A172 (cell line): Measurements from ENCODE around the gene ARHGAP32. TPM values are rescaled to one million over a fixed set of nuclear protein-coding genes. Genes with fewer than 3 reads are reported as not detected.
"Not testable (repeated sequence)": the region's sequence is repeated elsewhere in the genome, so short reads cannot be mapped to it uniquely, and the experiment has no call there.

Experiments used
- DNase-seq: peaks from one replicate; pipeline ENCODE4 v3.0.0-alpha.2; 2015; ENCODE audit warnings: low spot score
- total RNA-seq: library from RNA; depleted of rRNA; stranded (reverse); fragments of >200 nt; shearing (Covaris generic); gene quantifications from 2 replicates; pipeline ENCODE4 v1.2.3, GENCODE V29; 2014

Gene ARHGAP32
- total RNA-seq, 1 experiment from 2014 or later = 4.8 TPM

DNA sequence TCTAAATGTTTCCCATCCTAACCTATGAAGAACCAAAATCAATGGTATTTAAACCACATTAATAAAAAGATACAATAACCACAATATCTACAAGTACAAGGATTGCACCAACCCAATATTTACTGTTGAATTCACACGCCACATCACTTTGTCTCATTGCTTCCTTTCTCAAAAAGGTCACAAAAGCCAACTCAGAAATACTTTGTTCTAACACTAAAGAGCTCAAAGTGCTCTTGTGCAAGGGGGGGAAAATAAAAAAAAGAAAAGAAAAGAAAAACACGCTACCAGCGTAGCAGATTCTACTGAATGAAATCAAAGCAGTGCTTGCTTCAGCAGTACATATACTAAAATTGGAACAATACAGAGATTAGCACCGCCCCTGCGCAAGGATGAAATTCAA lies 10.5 kb upstream of the ARHGAP32 start:
- DNase-seq = no peak

DNA sequence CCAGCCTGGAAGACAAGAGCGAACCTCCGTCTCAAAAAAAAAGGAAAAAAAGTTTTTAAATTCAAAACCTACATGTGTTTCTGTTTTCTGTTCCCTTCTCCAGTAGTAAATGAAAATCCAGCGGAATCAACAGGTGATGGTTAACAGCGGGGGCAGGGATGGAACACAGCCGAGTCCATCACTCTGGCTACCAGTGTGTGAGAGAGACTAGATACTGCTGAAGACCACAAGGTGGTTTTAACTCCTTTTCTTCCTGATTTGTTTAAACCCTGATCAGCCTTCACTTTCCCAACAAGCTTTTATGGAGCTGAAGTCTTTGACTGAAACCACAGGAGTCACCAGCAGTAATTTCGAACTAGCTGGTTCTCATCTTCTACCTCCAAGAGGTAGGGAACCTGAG lies 3.6 kb upstream of the ARHGAP32 start:
- DNase-seq = no peak

DNA sequence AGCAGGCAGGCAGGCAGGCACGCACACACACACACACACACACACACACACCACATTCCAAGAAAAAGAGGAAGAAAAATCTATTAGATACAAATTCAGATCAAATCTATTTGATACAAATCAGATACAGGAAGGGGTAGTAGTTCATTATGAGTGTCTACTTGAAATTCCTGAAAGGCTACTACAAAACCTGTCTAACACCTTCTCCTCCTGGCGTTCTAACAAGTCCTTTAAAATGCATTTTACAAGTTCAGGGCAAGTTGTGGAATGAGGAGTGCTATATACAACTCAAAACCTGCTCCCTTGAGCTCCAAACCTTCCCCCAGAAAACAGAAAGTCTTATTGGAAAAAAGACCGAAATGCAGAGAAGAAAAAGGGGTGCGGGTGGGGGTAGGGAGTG lies 476 bp downstream of the ARHGAP32 start:
- DNase-seq = no peak

DNA sequence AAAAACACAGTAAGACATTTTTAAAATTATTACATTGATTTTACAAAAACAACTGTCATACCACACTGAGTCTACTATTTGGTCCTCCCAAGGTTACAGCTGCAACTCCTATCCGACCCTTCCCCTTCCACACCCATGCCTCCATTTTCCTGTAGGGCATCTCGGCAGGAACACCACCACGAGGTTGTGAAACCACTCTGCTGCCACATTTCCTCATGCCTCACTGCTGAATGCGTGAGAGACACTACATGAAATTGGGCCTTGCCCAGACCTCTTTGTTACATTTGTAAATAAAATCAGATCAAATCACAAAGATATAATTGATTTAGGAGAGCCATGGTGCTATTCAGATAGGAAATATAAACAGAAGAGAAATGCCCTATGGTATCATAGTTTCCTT lies 2.0 kb downstream of the ARHGAP32 start:
- DNase-seq = no peak

DNA sequence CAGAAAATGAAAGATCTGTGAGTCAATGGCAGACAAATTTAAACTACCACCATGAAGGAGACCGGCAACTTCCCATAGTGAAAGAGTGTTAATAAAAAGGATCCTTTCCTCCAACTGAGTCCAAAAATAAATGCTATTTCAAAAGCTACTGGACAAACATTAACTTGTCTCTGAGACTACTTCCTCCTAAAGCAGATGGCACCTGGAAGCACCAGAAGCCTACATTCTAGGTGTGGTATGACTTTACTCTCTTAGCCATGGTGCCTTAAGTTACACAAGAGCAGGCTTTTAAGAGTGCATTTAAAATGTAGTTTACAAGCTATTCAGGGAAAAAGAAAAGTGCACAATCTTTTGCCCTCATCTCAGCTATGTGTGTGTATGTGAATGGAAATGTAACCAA lies 2.5 kb downstream of the ARHGAP32 start:
- no peak for DNase-seq

DNA sequence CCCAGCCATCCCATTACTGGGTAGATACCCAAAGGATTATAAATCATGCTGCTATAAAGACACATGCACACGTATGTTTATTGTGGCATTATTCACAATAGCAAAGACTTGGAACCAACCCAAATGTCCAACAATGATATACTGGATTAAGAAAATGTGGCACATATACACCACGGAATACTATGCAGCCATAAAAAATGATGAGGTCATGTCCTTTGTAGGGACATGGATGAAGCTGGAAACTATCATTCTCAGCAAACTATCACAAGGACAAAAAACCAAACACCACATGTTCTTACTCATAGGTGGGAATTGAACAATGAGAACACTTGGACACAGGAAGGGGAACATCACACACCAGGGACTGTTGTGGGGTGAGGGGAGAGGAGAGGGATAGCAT lies 7.0 kb downstream of the ARHGAP32 start:
- not testable (repeated sequence) for DNase-seq

DNA sequence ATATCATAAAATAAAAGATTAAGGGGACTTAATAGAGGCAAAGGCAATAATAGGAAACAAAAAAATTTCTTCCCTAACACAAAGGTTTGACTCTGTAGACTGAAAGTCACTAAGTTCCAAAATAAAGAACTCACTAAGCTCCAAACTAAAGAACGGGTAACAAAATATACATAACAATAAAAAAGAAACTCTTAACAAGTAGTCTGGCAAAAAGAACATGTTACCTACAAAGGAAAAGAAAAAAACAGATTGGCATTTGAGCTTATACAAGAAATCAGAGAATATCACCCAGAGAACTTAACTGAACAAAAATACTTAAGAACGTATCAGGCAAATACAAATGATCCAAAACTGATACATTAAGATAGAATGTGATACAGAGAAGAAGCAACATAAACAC lies 7.5 kb downstream of the ARHGAP32 start:
- DNase-seq = no peak

DNA sequence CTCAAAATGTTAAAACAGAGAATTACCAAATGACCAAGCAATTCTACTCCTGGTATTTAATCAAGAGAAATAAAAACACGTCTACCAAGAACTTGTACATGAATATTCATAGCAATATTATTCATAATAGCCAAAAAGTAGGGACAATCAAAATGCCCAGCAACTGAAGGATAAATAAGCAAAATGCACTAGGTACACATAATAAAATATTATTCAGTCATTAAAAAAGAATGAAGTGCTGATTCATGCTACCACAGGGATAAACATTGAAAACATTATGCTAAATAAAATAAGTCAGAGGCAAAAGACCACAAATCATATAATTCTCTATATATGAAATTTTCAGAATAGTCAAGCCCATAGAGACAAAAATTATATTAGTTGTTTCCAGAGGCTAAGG lies 24.8 kb downstream of the ARHGAP32 start:
- DNase-seq = no peak

DNA sequence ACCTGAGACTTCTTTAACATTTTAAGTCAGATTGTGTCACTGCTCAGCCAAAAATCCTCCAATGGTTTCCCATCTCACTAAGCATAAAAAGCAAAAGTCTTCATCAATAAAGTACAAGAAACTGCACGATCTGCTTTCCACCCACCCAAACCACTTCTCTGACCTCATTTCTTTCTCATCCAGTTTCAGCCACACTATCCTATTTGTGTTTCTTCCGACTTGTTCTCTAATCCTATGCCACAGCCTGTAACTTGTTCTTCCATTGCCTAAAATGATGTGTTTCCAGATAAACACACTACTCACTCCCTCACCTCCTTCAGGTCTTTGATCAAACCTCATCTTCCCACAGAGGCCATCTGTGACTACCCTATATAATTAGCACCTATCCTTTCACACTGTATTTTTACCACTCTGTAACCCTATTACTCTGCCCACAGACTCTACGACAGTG lies 28.4 kb downstream of the ARHGAP32 start:
- DNase-seq = no peak

DNA sequence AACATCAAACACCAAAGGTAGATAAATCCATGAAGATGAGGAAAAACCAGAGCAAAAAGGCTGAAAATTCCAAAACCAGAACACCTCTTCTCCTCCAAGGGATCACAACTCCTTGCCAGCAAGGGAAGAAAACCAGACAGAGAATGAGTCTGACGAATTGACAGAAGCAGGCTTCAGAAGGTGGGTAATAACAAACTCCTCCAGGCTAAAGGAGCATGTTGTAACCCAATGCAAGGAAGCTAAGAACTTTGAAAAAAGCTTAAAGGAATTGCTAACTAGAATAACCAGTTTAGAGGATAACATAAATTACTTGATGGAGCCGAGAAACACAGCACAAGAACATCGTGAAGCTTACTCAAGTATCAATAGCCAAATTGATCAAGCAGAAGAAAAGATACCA lies 35.0 kb downstream of the ARHGAP32 start:
- not testable (repeated sequence) for DNase-seq

DNA sequence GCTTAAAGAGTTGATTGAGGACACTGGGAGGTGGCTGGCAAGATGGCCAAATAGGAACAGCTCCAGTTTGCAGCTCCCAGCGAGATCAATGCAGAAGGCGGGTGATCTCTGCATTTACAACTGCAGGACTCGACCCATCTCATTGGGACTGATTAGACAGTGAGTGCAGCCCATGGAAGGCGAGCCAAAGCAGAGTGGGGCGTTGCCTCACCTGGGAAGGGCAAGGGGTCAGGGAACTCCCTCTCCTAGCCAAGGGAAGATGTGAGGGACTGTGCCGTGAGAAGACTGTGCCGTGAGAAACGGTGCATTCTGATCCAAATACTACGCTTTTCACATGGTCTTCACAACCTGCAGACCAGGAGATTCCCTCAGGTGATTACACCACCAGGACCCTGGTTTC lies 36.4 kb downstream of the ARHGAP32 start:
- no peak for DNase-seq

DNA sequence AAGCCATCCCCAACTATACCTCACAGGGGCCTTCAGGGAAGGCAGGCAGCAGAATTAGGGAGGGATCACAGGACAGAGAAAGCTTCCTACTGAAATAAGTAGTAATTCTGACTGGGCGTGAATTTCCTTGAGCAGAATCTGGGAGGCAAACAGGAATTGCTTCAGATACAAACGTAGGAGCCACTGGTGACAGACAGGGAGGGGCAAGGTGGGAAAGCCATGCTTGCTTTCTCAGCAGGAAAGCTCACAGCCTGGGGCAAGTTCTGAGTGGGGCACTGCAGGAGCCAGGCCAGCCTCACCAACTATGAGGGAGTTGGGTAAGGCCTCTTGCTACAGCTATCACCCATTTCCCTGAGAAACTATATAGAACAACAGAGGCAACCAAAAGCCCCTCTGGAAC lies 43.6 kb downstream of the ARHGAP32 start:
- DNase-seq = no peak

DNA sequence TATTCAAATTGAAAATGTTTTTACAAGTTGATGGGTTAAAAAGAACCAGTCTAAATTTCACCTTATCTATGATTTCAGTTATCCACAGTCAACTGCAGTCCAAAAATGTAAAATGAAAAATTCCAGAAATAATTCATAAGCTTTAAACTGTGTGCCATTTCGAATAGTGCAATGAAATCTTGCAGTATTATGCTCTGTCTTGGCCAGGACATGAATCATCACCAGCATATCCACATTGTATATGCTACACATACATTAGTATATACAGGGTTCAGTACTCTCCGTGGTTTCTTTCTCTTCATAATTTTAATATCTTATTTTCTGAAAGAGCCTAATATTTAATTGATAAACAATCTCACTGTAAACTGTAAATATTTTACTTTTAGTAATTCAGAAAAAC lies 45.9 kb downstream of the ARHGAP32 start:
- DNase-seq = no peak

DNA sequence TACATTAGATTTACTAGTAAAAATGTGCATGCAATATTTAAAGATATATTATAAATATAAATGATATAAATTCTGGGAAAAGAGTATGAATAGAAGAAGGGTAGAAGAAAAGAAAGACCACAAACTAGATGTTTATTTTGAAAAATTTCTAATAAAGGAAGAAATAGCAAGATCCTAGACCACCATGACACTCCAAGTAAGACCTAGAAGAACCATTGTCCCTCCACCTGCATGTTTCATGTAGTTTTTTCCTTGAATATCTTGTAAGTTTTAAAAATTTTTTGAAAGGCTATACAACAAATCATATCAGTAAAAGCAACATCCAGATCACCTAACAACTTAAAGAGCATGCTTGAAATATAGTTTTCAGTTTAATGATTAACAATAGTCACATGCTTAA lies 46.8 kb downstream of the ARHGAP32 start:
- DNase-seq = no peak

DNA sequence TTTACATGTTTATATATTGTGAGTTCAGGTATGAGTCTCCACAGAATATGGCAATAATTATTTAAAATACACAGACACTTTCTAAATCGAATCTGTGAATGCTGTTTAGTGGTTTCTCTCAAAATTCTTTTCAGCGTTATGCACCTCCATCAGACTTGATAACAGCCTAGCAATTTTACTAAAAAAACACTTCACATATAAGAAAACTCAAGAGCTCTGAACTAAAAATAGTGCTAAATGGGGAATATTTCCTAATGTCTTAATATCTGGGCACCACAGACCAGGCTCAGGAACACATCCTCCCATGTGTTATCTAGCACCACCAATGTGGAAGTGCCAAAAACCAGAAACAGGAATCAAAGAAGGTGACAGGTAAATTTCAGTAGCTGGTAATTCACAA lies 47.9 kb downstream of the ARHGAP32 start:
- DNase-seq = no peak

DNA sequence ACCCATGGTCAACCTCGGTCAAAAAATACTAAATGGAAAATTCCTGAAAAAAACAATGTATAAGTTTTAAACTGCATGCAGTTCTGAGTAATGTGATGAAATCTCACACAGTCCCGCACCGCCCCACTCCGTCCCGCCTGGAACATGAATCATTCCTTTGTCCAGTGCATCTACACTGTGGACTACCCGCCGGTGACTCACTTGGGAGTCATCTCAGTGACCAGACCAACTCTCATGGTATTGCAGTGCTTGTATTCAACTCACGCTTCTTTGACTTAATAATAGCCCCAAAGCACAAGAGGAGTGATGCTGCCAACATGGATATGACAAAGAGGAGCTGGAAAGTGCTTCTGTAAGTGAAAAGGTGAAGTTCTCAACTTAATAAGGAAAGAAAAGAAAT lies 48.8 kb downstream of the ARHGAP32 start:
- peak; percentile 93 for DNase-seq

DNA sequence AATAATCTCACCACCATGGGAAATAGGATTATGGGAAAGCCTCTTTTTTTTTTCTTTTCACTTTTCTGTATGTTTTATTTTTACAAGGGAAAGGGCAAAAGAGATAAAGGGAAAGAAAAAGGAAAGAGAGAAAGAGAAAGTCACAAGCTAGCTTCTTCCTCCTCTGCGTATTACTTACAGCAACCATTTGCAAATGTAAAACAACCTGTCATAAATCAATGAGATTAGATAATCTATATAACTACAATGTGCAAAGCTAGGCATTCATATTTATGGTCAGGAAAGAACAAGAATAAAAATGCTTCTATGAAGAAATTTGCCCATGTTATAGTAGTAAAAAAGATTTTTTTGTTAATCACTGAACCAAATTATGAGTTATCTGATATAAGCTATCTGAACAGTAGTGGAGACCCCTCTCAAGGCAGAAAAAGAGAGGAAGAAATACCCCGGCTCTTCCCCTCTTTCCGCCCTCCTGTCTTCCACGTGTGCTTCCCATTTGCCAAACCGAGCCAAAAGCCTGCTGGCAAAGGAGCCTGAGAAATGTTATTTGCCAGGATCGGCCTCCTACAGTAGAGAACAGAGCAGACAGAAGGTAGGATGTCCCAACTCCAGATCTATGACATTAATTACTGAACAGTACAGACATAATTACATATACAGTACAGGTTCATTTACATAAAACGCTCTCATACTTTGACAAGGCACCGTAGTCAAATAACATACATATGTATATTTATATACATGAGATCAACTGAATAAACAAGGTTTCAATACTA lies 50.2 kb downstream of the ARHGAP32 start:
- DNase-seq = peak; percentile 13

DNA sequence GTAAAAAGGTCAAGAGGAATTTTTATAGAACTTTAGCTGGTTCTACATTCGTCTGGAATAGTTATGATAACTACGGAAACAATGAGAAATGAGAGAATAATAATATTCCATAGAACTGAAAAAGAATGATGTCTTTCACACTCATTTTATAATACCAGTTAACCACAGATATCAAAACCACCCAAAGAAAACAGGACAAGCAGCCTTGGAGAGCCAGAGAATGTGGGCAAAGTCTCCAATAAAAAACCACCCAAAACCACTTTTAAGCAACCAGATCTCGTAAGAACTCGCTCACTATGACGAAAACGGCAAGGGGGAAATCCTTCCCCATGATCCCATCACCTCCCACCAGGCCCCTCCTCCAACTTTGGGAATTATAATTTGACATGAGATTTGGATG lies 60.8 kb downstream of the ARHGAP32 start:
- no peak for DNase-seq

DNA sequence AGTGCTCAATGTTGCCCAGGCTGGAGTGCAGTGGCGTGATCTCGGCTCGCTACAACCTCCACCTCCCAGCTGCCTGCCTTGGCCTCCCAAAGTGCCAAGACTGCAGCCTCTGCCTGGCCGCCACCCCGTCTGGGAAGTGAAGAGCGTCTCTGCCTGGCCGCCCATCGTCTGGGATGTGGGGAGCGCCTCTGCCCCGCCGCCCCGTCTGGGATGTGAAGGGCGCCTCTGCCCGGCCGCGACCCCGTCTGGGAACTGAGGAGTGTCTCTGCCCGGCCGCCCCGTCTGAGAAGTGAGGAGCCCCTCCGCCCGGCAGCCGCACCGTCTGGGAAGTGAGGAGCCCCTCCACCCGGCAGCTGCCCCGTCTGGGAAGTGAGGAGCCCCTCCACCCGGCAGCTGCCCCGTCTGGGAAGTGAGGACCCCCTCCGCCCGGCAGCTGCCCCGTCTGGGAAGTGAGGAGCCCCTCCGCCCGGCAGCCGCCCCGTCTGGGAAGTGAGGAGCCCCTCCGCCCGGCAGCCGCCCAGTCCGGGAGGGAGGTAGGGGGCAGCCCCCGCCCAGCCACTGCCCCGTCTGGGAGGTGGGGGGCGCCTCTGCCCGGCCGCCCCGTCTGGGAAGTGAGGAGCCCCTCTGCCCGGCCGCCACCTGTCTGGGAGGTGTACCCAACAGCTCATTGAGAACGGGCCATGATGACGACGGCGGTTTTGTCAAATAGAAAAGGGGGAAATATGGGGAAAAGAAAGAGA lies 63.1 kb downstream of the ARHGAP32 start:
- not testable (repeated sequence) for DNase-seq

DNA sequence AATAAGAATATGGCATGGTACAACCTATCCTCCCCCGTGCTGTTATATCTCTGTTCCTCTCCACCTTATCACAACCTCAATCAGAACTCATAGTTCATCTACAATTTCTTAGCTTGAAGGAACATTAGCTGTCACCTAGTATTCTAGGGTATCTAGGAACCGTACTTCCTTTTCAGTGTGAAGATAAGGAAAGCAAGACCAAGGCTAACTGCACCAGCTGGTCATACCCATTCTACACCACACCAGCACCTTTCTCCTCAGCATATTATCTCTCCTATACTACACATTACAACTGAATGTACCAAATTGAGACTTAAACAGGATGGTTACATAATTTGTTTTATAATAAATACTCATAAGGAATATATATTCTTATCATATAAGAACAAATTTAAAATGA lies 73.1 kb downstream of the ARHGAP32 start:
- DNase-seq = no peak

DNA sequence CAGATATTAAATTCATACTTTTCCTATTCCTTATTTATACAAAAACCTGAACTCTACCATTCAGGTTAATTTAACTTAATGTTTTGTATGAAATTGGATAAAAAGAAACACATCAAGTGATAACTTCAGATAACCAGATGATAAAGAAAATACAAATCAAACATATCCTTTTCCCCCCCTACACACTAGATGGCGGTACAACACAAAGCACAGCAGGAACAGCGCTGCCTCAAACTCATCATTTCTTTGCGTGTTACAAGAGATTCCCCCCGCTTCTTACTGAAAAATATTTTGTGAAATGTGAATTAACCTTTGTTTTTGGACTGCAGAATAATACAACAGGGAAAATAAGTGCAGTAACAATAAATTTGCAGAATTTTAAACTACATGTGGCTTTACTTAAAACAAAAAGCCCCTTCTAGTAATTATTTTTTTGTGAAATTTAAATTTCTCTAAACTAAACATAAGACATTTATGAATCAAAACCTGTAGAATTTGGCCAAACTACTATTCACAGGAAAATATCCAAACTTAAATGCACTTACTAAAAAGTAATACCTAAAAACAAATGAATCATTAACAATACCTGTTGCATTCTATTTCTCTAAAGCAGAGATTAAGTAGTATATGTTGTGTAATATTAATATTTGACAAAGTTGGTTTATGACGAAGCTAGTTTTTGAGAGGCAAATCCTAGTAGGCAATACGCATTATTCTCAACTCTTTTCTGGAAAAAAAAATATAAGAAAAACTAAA lies 74.4 kb downstream of the ARHGAP32 start:
- peak; percentile 38 for DNase-seq
